GM12865 (cell line): ENCODE data around the gene ABCB8.

ENCODE experiments used
- DNase-seq: peaks from one replicate; pipeline ENCODE4 v3.0.0; 2010; ENCODE audit warnings: low read depth
- H3K4me3 ChIP-seq: 2 replicates; pipeline ENCODE4 v1.5.1; 2011; ENCODE audit warnings: mild to moderate bottlenecking, low read depth, low read length, control low read depth
- TF ChIP-seq, protein P1 (sequence below): IDR thresholded peaks from 2 replicates; pipeline ENCODE4 v1.5.1; 2011; ENCODE audit warnings: low read length, control low read depth, low read depth, inconsistent platforms; ENCODE audit not compliant: insufficient read depth; ENCODE audit errors: missing control alignments

The ABCB8 gene

DNA sequence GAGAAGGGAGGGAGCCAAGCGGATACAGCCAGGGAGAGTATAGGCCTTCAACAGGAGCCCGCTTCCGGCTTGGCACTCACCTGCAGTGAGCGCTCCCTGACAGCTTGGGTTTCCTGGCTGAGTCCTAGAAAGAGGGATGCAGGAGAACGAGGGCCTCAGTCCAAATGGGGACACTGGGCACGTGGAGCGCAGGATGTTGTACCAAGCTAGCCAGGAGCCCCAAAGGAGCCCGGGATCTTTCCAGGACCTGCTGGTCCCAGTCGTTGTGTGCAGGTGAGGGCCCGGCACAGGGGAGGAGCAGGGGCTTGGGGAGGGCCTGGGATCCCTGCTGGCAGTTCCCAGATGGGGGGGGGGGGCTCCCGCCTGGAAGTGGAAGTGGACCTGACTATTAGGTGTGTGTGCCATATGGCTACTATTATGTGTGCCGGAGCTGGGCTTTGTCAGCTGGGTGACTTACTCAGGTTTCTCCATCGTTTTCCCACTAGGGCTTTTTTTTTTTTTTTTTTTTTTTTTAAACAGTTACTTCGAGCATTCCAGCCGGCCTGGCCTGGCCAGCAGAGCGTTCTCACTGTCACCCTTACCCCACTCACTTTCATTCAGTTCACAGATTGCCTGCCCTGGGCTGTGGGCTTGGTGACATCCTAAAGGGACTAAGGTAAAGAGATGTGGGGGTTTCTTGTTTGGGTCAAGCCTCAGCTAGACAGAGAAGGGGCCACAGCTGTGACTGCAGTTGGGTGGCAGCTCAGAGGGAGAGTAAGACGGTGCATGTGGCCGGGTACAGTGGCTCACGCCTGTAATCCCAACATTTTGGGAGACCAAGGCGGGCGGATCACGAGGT is 61.9 kb downstream of the ABCB8 start:
- H3K4me3 ChIP-seq, result no peak overlapping the region
- DNase-seq, result no peak
- TF ChIP-seq, protein P1, sequence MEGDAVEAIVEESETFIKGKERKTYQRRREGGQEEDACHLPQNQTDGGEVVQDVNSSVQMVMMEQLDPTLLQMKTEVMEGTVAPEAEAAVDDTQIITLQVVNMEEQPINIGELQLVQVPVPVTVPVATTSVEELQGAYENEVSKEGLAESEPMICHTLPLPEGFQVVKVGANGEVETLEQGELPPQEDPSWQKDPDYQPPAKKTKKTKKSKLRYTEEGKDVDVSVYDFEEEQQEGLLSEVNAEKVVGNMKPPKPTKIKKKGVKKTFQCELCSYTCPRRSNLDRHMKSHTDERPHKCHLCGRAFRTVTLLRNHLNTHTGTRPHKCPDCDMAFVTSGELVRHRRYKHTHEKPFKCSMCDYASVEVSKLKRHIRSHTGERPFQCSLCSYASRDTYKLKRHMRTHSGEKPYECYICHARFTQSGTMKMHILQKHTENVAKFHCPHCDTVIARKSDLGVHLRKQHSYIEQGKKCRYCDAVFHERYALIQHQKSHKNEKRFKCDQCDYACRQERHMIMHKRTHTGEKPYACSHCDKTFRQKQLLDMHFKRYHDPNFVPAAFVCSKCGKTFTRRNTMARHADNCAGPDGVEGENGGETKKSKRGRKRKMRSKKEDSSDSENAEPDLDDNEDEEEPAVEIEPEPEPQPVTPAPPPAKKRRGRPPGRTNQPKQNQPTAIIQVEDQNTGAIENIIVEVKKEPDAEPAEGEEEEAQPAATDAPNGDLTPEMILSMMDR, result no peak

DNA sequence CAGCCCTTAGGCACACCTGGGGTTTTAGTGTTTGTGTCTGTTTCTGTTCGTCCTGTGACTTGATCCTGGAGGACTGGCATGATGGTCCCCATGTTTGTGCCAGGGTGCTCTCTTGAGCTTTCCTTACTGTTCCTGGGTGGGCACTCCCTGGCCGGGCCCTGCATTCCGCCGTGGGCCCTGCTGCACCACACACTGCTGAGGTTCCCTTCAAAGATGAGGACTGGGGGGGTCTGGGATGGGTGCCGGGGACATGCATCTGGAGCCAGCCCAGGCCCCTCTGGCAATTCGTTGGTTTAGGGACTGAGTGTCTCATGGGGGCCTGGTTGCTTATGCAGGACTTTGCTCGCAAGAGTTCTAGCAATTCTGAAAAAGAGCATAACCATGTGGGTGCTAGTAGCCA is 62.8 kb downstream of the ABCB8 start:
- DNase-seq, result no peak
- H3K4me3 ChIP-seq, result no peak overlapping the region
- TF ChIP-seq, protein P1, result no peak

DNA sequence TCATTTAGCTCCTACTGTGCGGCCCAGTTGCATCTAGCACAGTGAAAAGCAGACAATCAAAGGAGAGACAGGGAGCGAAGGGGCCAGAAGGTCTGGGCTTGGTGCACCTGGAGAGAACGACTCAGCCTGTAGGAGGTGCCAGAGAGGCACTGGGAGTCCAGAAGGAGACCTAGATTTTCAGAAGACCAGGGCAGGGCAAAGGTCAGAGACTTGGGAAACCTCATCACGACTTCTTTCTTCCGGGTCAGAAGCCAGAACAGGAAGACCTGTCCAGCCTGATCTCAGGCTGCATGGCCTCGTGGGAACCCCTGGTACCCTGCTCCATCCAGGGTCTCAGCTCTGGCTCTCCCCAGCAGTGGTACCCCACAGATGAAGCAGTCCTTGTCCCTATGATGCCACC is 63.2 kb downstream of the ABCB8 start:
- peak; percentile 53 for DNase-seq
- TF ChIP-seq, protein P1, result peak; percentile 77
- H3K4me3 ChIP-seq, result no peak overlapping the region

DNA sequence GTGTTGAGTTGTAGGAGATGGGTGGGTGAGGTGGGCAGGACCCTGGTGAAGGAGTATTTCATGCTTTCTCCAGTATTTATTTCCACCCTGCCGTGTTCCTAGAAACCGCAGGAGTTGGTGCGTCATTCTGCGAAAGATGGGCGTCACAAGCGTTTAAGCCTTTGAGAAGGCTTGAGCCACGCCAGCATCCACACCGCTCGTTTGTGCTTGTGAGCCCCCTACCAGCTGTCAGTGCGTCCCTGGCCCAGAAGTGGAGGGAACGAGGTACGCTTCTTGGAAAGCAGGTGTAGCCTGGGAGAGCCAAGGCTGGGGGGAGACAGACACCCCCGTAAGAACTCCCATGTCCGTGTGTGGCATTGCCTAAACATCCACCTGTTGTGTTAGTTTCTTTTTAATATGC is 63.7 kb downstream of the ABCB8 start:
- TF ChIP-seq, protein P1, result no peak

DNA sequence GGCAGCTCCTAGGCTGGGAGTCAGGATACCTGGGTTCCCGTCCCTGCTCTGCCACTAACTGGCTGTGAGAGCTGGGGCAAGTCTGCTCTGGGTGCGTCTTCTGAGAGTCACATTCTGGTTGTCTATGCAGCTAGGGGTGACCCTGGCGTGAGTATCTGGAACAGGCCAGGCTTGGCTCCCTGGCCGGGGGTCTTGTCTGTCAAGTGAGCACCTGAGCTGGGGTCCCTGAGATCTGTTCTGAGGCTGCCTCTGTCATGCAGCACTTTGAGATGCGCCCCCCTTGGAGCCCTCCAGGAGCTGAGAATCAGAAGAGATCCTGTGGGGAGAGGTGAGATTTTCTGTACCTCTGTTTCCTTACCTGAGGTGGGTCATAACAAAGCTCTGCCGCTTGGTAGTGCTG is 65.5 kb downstream of the ABCB8 start:
- TF ChIP-seq, protein P1, result no peak
- no peak overlapping the region for H3K4me3 ChIP-seq
- DNase-seq, result no peak

More for the DNA sequence above, 63.7 kb downstream of the ABCB8 start:
- no peak for DNase-seq
- no peak overlapping the region for H3K4me3 ChIP-seq

DNA sequence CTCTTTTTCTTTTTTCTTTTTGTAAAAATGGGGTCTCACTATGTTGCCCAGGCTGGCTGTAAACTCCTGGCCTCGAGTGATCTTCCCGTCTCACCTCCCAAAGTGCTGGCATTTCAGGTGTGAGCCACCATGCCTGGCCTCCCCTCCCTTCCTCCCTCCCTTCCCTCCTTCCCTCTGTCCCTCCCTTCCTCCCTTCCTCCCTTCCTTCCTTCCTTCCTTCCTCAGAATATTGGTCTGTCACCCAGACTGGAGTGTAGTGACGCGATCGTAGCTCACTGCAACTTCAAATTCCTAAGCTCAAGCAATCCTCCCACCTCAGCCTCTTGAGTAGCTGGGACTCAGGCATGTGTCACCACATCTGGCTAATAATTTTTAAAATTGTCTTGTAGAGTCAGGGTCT is 66.4 kb downstream of the ABCB8 start:
- DNase-seq, result no peak
- TF ChIP-seq, protein P1, result no peak
- no peak overlapping the region for H3K4me3 ChIP-seq
